Endothelial cell of umbilical vein (primary cell): ENCODE results near the gene BMPER. TPM values are rescaled to one million over a fixed set of nuclear protein-coding genes. Genes with fewer than 3 reads are reported as not detected.

Experiments
- BruUV-seq: library from RNA; stranded (reverse); fragments of 400-500 nt; replicated peaks from 2 replicates; lab custom pipeline; 2021; lab: Mats Ljungman, UMichigan
- CTCF ChIA-PET: fragments of 300-600, 350-600 bp; sonication (Branson Sonifier 250); formaldehyde crosslinking; loops from one replicate; lab custom pipeline; 2021; ENCODE audit warnings: antibody characterized with exemption, inconsistent platforms; lab: Charles Lee
- POLR2A ChIA-PET: fragments of 300-600, 350-600 bp; sonication (Branson Sonifier 250); formaldehyde crosslinking; loops from one replicate; lab custom pipeline; 2021; ENCODE audit warnings: antibody characterized with exemption, inconsistent platforms; lab: Charles Lee
- DNase-seq: peaks from one replicate; pipeline ENCODE4 v3.0.0-alpha.2; 2011; ENCODE audit warnings: low read depth, low spot score
- FAIRE-seq: peaks from 2 replicates; lab custom pipeline; 2011; peaks lifted over from hg19 to GRCh38; lab: Jason Lieb, UNC
- H2AFZ ChIP-seq: 2 replicates; pipeline ENCODE4 v1.6.0; 2012; ENCODE audit warnings: low read depth, low read length, control low read depth, inconsistent platforms
- H3K27ac ChIP-seq: 2 replicates; pipeline ENCODE4 v1.5.1; 2011; ENCODE audit warnings: low read depth, mild to moderate bottlenecking, control low read depth, low read length, moderate library complexity; ENCODE audit not compliant: insufficient read depth
- H3K27me3 ChIP-seq, 2 experiments: 2 replicates each; pipeline versions ENCODE4 v1.6.0 to v1.6.1; 2011; ENCODE audit warnings: low read length in 2 of 2, mixed read lengths in 1 of 2; ENCODE audit not compliant: control insufficient read depth in 2 of 2, insufficient read depth in 2 of 2
- H3K36me3 ChIP-seq, 2 experiments: 2 replicates in 1 of 2; 3 replicates in 1 of 2; pipeline ENCODE4 v1.5.1; 2011; ENCODE audit warnings: low read length in 2 of 2, mild to moderate bottlenecking in 1 of 2, moderate library complexity in 1 of 2; ENCODE audit not compliant: control insufficient read depth in 2 of 2, insufficient read depth in 2 of 2; ENCODE audit errors: extremely low read depth in 1 of 2
- H3K4me1 ChIP-seq: 3 replicates; pipeline ENCODE4 v1.5.1; 2011; ENCODE audit warnings: mild to moderate bottlenecking, low read length; ENCODE audit not compliant: control insufficient read depth, insufficient read depth; ENCODE audit errors: extremely low read depth
- H3K4me2 ChIP-seq: 2 replicates; pipeline ENCODE4 v1.6.1; 2011; ENCODE audit warnings: low read length, control low read depth, mixed read lengths; ENCODE audit not compliant: insufficient read depth
- H3K4me3 ChIP-seq, 3 experiments: fragments of 200-600 bp in 1 of 3; sonication (generic), shearing (Covaris generic) in 1 of 3; replicated peaks in 1 of 3; 2 replicates each; pipeline ENCODE4 v1.5.1; 2011 to 2016; ENCODE audit warnings: control low read depth in 3 of 3, low read length in 3 of 3, mild to moderate bottlenecking in 2 of 3, inconsistent platforms in 1 of 3, low read depth in 1 of 3, moderate library complexity in 1 of 3; ENCODE audit not compliant: insufficient read depth in 1 of 3
- H3K79me2 ChIP-seq: 2 replicates; pipeline ENCODE4 v1.6.0; 2012; ENCODE audit warnings: low read length, inconsistent platforms; ENCODE audit not compliant: control insufficient read depth, insufficient read depth
- H3K9ac ChIP-seq: replicated peaks from 2 replicates; pipeline ENCODE3; 2011; ENCODE audit warnings: low read length, control low read depth; ENCODE audit not compliant: insufficient read depth; ENCODE audit errors: extremely low read depth
- H3K9me1 ChIP-seq: replicated peaks from 3 replicates; pipeline ENCODE4 v1.6.0; 2011; ENCODE audit warnings: mild to moderate bottlenecking, low read length; ENCODE audit not compliant: control insufficient read depth, insufficient read depth; ENCODE audit errors: extremely low read depth
- H3K9me3 ChIP-seq: replicated peaks from 2 replicates; pipeline ENCODE4 v1.5.1; 2012; ENCODE audit warnings: low read length, inconsistent platforms; ENCODE audit not compliant: control insufficient read depth, insufficient read depth
- H4K20me1 ChIP-seq: replicated peaks from 2 replicates; pipeline ENCODE3; 2011; ENCODE audit warnings: mild to moderate bottlenecking, low read length; ENCODE audit not compliant: control insufficient read depth, insufficient read depth; ENCODE audit errors: extremely low read depth
- EZH2 ChIP-seq: IDR thresholded peaks from 2 replicates; pipeline ENCODE4 v1.6.1; 2012; ENCODE audit warnings: borderline replicate concordance, low read depth, mild to moderate bottlenecking, moderate library complexity, low read length, inconsistent platforms; ENCODE audit not compliant: severe bottlenecking
- FOS ChIP-seq: IDR thresholded peaks from 2 replicates; pipeline ENCODE4 v1.6.1; 2011; ENCODE audit warnings: mild to moderate bottlenecking, low read length, moderate library complexity, borderline replicate concordance; ENCODE audit not compliant: insufficient read depth
- GATA2 ChIP-seq: IDR thresholded peaks from 2 replicates; pipeline ENCODE4 v1.7.0; 2011; ENCODE audit warnings: low read depth, mild to moderate bottlenecking, moderate library complexity, mixed read lengths, low read length; ENCODE audit not compliant: insufficient read length, insufficient read depth
- JUN ChIP-seq: IDR thresholded peaks from 2 replicates; pipeline ENCODE4 v1.6.1; 2011; ENCODE audit warnings: borderline replicate concordance, low read depth; ENCODE audit not compliant: insufficient read length, insufficient read depth
- MYC ChIP-seq: IDR thresholded peaks from one replicate; pipeline ENCODE4 v1.6.1; 2011; ENCODE audit warnings: mild to moderate bottlenecking, low read depth, low read length
- POLR2A ChIP-seq: IDR thresholded peaks from 2 replicates; pipeline ENCODE4 v1.6.1; 2012; ENCODE audit warnings: low read depth, mild to moderate bottlenecking, control low read depth, low read length
- POLR2AphosphoS5 ChIP-seq: IDR thresholded peaks from 2 replicates; pipeline ENCODE4 v1.6.1; 2012; ENCODE audit warnings: low read depth, mild to moderate bottlenecking, control low read depth, low read length, moderate library complexity; ENCODE audit not compliant: insufficient read depth
- dilution Hi-C: fragments of 300-500 bp; cut with MboI; formaldehyde crosslinking; loops from one replicate; pipeline ENCODE4 v1.15.0; 2019; ENCODE audit warnings: low sequenced_read_pairs; ENCODE audit not compliant: extremely low pct_ligation_motif_present
- intact Hi-C: fragments of 100-400 bp; cut with micrococcal nuclease; formaldehyde crosslinking; loops from one replicate; pipeline ENCODE4 v1.10.0; 2022
- polyA plus RNA-seq, 4 experiments: library from polyadenylated mRNA; depleted of rRNA in 3 of 4; stranded (reverse) in 3 of 4; unstranded in 1 of 4; fragments of >200 nt; gene quantifications; 2 replicates each; pipeline versions ENCODE4 v1.2.1 to v1.2.3, GENCODE V29; 2011 to 2012; ENCODE audit warnings: missing spikeins in 1 of 4
- total RNA-seq: library from RNA; stranded (reverse); gene quantifications from 2 replicates; pipeline ENCODE4 v1.2.3, GENCODE V29; 2021
- TF ChIP-seq, protein P1 (sequence below), 2 donors: IDR thresholded peaks; 1 replicate in 1 of 2; 2 replicates in 1 of 2; pipeline ENCODE4 v1.5.1; 2011; ENCODE audit warnings: low read length in 2 of 2, mild to moderate bottlenecking in 2 of 2, moderate library complexity in 2 of 2, control low read depth in 1 of 2, inconsistent platforms in 1 of 2, low read depth in 1 of 2; ENCODE audit not compliant: insufficient read depth in 1 of 2; ENCODE audit errors: extremely low read depth in 1 of 2
- TF ChIP-seq, protein P2 (sequence below): IDR thresholded peaks from 2 replicates; pipeline ENCODE4 v1.6.1; 2011; ENCODE audit not compliant: insufficient read depth, insufficient read length

Gene BMPER
- total and polyA plus RNA-seq, 2 donors (not counting 3 experiments of a cell fraction or from before 2014, with no cell fraction given), result 0.10 to 0.13 TPM

DNA sequence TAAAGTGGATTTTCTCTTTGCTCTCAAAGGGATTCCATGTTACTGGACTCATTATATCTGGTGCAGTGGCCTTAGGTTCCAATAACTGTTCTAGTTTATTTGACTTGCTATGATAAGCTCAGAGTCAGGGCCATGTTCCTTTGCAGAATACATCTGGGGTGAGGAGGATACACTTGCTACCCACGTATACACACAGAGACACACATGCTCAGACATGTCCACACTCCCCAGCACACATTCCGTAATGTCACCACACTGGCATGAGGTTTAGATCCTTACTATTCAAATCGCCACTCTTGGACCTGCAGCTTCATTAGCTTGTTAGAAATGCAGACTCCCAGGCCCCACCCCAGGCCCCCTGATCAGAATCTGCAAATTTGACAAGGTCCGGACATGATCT, 195.3 kb downstream of the BMPER start:
- Histone ChIP-seq H3K4me1 (no peaks in the 10 kb centered on the region), H3K9me1 (no peaks in the 10 kb centered on the region), H3K4me3 (no peak overlapping the region), H3K36me3 (no peaks in the 10 kb centered on the region), H3K9me3 (no peaks in the 10 kb centered on the region), H3K27ac (no peak overlapping the region), H2AFZ (no peak overlapping the region), H4K20me1 (no peaks in the 10 kb centered on the region), H3K79me2 (no peaks in the 10 kb centered on the region), H3K4me2 (no peak overlapping the region), H3K9ac (no peak overlapping the region), H3K27me3 (no peaks in the 10 kb centered on the region)
- TF ChIP-seq EZH2 (no peak), POLR2AphosphoS5 (no peak), JUN (no peak), FOS (no peak), POLR2A (no peak), GATA2 (no peak), MYC (no peak)
- TF ChIP-seq, protein P1, sequence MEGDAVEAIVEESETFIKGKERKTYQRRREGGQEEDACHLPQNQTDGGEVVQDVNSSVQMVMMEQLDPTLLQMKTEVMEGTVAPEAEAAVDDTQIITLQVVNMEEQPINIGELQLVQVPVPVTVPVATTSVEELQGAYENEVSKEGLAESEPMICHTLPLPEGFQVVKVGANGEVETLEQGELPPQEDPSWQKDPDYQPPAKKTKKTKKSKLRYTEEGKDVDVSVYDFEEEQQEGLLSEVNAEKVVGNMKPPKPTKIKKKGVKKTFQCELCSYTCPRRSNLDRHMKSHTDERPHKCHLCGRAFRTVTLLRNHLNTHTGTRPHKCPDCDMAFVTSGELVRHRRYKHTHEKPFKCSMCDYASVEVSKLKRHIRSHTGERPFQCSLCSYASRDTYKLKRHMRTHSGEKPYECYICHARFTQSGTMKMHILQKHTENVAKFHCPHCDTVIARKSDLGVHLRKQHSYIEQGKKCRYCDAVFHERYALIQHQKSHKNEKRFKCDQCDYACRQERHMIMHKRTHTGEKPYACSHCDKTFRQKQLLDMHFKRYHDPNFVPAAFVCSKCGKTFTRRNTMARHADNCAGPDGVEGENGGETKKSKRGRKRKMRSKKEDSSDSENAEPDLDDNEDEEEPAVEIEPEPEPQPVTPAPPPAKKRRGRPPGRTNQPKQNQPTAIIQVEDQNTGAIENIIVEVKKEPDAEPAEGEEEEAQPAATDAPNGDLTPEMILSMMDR (IDR thresholded peaks at IDR 0.05; ENCODE audit: extremely low read depth in 1 of 2, insufficient read depth in 1 of 2, low read depth in 1 of 2, low read length in 2 of 2), result no peak
- TF ChIP-seq, protein P2, sequence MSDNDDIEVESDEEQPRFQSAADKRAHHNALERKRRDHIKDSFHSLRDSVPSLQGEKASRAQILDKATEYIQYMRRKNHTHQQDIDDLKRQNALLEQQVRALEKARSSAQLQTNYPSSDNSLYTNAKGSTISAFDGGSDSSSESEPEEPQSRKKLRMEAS, result no peak
- ChIA-PET POLR2A (no interaction called here), CTCF (no interaction called here)
- intact Hi-C loops, result no loop called here
- BruUV-seq, result no TSS peak
- no peak for DNase-seq
- dilution Hi-C loops, result no loop called here
- no peak for FAIRE-seq
